Stimulated activated CD4-positive, alpha-beta T cell treated with anti-CD3 and anti-CD28 coated beads, Interleukin-4, amount 100 ng/mL, for 48 hours (primary cell): ENCODE results near the gene SLC17A6.
A peak's percentile ranks its signal among the peaks of the same experiment; 100 is the strongest.

Source experiments
- DNase-seq, 2 donors: peaks; one replicate each; pipeline ENCODE4 v3.0.0-alpha.2; 2020; ENCODE audit warnings: low read depth in 2 of 2

SLC17A6 gene

GRCh38 chr11:22337596-22338485, at the start of gene SLC17A6:
SLC17A6 (plus strand) TSS chr11:22338381; CDS start chr11:22338534, 153 bp downstream.
- DNase-seq = peak in 1 of 2 donors; percentile 4

GRCh38 chr11:22302368-22302767, 35.8 kb upstream of the SLC17A6 start:
- no peak for DNase-seq

DNA sequence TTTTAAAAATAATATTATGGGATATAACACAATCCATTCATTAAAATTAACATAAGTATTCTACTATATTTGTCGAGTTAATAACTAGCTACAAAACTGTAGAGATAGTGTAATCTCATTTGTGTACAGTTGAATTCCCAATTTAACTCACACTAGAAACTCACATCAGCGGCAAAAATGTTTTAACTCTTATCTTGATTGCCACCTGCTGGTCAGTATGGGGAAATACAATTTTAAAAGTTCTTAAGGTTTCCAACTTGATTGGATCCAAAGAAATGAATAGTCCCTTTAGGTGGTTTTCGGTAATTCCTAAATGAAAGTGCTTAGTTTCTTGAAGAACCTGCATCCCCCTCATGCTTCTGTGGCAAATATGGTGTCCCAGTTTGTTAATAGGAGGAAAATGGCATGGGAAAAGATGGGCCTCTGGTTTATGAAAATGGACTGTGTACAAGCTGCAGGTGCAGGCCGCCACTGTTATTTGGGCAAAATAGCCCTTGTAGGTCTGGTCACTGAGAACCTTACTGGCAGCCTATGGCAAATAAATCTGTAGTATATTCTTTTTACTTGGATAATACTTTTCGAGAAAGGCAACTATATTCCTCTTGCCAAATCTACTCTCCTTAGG, 33.7 kb upstream of the SLC17A6 start:
- no peak for DNase-seq

- DNase-seq = no peak
Measured at GRCh38 chr11:22317656-22318055, 20.5 kb upstream of the SLC17A6 start.

- no peak for DNase-seq
Measured at GRCh38 chr11:22331771-22332170, 6.4 kb upstream of the SLC17A6 start.

DNA sequence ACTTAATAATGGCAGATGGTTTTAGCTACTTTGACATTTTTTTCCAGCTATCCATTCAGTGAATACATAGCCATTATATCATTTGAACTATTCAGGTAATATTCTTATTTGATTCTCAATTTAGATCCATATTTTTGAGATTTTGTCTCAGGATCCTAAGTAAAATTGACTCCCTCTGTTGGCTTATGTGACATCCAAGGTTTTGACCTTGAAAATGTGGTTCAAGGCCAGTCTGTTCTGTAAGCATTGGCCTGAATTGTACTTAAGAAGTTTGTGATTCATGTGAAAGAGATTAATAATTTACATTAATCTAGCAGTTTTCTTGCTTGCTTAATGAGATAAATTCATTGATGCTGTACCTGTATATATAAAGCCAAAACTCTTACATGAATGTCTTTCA, 1.6 kb upstream of the SLC17A6 start:
- no peak for DNase-seq

DNA sequence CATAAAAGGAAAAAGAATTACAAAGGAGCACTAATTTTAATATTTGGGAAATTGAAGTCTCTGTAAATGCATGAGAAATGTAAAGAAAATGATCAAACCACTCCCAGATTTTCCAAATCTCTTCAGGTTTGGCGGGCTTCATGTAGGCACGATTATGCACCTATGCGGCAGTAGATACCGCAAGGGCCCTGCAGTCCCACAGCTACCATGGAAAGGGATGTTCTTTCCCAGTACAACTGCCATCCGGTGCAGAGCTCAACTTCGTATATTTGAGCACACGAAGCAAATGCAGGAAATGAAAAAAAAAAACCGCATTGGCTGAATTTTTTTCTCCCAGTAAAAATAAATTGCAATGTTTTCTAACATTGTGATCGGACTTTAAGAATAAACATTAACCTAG, 1.4 kb downstream of the SLC17A6 start:
- no peak for DNase-seq

- no peak for DNase-seq
Measured at GRCh38 chr11:22340235-22340634, 2.1 kb downstream of the SLC17A6 start.

GRCh38 chr11:22340701-22341587, 2.8 kb downstream of the SLC17A6 start:
- no peak for DNase-seq

GRCh38 chr11:22341588-22341931, 3.4 kb downstream of the SLC17A6 start:
- no peak for DNase-seq

DNA sequence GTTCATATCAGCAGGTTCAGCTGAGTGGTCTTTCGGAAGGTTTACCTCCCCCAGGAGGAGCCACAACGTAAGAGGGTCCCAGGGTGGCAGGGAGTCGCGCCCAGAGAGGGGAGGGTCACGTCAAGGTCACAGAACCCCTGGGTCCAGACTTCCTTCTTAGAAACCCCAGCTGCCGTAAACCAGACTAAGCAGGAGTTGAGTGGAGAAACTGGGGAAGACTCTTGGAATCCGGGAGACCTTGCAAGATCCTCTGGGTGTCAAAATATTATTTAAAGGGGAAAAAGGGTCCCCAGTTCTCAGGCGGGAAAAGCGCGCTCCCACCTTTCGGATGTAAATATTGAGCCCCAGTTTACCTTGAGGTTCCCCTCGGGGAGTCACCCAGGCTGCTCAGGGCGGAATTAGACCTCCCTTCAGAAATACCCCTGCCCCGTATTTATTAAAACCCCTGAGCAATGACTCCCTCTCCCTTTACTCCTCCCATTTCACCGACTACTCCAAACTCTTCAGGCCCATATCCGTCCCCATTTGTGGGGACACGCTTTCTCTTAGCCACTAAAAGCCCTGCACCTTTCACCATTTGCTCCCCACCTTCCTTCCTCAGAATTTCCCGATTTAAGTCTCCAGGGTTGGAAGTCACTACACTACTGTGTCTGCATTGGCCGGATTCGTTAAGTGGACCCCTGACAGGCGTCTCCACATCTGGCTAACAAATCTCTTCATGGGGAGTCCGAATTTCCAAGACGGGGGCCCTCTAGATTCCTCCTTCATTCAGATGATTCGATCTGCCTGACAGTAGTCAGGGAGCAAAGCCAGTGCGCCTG, 4.2 kb downstream of the SLC17A6 start:
- DNase-seq = no peak

GRCh38 chr11:22343032-22343324, 4.8 kb downstream of the SLC17A6 start:
- DNase-seq = no peak

- no peak for DNase-seq
Measured at GRCh38 chr11:22343371-22344032, 5.3 kb downstream of the SLC17A6 start.

DNA sequence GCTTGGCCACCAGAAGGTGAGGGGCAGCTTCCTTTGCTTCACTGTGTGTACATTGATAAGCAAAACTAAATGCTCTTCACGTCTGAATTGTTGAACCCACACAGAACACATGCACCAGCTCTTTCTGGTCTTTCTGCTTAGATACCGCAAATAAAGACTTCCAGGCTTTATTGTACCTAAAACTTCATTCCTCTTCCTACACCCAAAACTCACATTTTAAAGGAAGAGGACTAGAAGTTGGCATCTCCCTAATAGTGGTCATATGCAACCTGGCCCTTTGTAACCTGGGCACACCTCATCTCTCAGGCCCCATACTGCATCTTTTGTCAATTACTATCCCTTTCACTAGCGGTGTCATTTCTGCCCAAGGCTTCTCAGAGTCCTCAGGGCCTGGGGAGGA, 5.9 kb downstream of the SLC17A6 start:
- no peak for DNase-seq

DNA sequence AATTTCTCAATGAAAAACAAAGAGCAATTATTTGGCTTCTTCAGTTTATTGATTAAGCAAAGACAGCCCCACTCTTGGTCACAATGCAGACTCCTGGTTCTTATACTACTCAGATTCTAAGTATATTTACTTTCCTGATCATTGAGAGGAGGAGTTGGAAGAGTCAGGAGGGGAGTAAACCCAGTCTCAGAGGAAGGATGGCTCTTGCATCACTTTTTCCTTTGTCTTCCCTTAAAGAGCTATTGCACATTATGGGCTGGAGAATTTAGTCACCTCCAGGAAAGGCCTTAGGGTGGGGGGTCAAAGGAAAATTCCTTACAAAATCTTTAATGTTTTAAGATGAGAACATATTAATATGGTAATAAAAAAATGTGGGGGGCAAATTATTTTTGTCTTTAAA, 8.1 kb downstream of the SLC17A6 start:
- DNase-seq = no peak

GRCh38 chr11:22347857-22348487, 9.8 kb downstream of the SLC17A6 start:
- DNase-seq = no peak

GRCh38 chr11:22349491-22349890, 11.3 kb downstream of the SLC17A6 start:
- no peak for DNase-seq

GRCh38 chr11:22359295-22359694, 21.1 kb downstream of the SLC17A6 start:
- DNase-seq = no peak

- no peak for DNase-seq
Measured at GRCh38 chr11:22371160-22371559, 33.0 kb downstream of the SLC17A6 start.

DNA sequence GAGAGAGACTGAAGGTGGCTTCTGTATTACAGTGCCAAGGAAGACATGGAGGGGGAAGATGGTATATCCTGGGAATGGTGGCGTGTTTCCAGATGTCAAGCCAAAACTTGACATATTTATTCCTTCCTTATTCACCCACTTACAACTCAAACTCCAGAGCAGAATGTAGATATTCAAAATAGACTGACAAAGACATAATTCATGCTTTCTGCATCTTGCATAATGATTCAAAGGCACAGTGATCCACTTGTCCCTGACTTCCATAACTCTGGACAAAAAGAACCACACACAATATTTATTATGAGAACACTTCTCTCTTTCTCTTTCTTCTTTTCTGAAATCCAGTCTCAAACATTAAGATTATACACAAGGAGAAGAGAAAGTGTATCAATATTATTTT, 48.9 kb downstream of the SLC17A6 start:
- no peak for DNase-seq
